Stomach (tissue), 4 donors: Measurements from ENCODE around the gene WDR4.

Source experiments
- CTCF ChIP-seq, 7 experiments: fragments of 450-650 bp in 4 of 7; fragments of 200-600 bp in 3 of 7; sonication (generic) in 3 of 7; IDR thresholded peaks; one replicate each; pipeline ENCODE4 v1.5.1; 2016 to 2019; ENCODE audit warnings: antibody characterized with exemption in 7 of 7, control low read depth in 2 of 7, mild to moderate bottlenecking in 1 of 7
- POLR2A ChIP-seq, 4 donors: fragments of 450-650 bp; IDR thresholded peaks; one replicate each; pipeline ENCODE4 v1.6.1; 2016; ENCODE audit warnings: antibody characterized with exemption in 4 of 4, control low read depth in 2 of 4, mild to moderate bottlenecking in 1 of 4, moderate library complexity in 1 of 4
- POLR2AphosphoS5 ChIP-seq, 3 donors: sonication (generic); formaldehyde crosslinking; IDR thresholded peaks; one replicate each; pipeline ENCODE4 v1.6.1; 2016; ENCODE audit warnings: antibody characterized with exemption in 3 of 3

DNA sequence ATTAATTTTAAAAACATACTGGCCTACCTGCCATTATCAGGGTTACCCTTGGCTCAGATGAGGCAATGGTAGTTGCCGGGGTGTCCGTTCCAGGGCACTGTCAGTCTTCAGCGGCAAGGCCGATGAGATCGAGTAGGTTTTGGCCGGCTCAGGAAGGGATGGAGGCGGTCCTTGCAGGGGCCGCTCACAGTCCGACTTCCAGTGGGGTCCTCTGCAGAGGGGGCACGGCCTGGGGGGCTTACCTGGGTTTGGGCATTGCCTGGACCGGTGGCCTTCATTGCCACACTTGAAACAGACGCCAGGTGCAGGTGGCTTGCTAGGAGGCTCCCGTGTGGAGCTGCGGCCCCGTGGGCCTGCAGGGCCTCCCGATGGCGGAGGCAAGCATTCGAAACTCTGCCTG, 43.6 kb upstream of the WDR4 start:
- TF ChIP-seq CTCF (IDR thresholded peaks at IDR 0.05) (no peak), POLR2A (IDR thresholded peaks at IDR 0.05) (no peak), POLR2AphosphoS5 (IDR thresholded peaks at IDR 0.05) (no peak)
